ENCODE data around the gene TAS2R42.

TAS2R42 gene

DNA sequence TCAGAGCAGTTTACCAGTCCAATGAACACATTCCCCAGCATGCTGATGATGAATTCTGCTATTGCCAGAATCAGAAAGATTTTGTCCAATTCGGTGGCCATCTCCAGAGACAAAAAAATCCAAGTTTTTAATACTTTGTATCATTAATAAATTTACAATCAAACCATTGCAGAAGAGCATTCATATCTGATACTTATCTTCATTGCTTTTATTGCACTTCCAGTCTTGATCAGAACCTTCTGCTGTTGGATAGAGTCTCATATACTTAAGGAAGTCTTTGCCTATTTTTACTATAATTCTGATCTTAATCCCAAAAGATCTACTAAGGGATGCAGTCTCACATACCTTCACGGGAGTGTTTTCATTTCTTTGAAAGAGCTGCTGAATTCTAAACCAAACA, at the start of gene TAS2R42:
Gene TAS2R42, minus strand, starts transcription at position 101 of the 400 bp plus-strand sequence. Its CDS starts 0 bp downstream, at position 101.
- DNase-seq: no peak

GRCh38 chr12:11233532-11233931, 46.8 kb upstream of the TAS2R42 start:
- no peak for DNase-seq

DNA sequence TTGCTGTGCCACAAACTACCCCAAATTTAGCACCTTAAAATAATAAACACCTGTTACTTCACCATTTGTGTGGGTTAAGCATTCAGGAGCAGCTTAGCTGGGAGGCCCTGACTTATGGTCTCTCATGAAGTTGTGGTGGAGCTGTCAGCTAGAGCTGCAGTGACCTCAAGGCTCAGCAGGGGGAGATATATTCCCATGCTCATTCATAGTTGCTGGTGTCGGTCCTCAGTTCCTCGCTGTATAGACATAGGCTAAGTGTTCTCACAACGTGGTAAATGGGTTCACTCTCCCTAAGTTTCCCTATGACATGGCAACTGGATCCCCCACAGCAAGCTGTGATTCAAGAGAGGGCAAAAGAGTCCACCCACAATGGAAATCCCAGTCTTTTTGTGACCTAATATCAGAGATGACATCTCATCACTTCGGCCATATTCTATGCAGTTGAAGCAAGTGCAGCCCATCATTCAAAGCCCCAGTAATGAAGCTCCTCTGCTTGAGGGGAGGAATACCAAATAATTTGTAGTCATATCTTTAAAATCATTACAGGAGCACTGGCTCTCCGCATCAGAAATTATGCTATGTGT, 41.7 kb upstream of the TAS2R42 start:
- peak; percentile 58 for DNase-seq

GRCh38 chr12:11227373-11227772, 40.6 kb upstream of the TAS2R42 start:
- DNase-seq: no peak

GRCh38 chr12:11209113-11209512, 22.4 kb upstream of the TAS2R42 start:
- DNase-seq: no peak

GRCh38 chr12:11204173-11204572, 17.4 kb upstream of the TAS2R42 start:
- no peak for DNase-seq

- DNase-seq: no peak
Observed at GRCh38 chr12:11202811-11203210, 16.1 kb upstream of the TAS2R42 start.

- no peak for DNase-seq
Observed at GRCh38 chr12:11183011-11183410, 3.7 kb downstream of the TAS2R42 start.

DNA sequence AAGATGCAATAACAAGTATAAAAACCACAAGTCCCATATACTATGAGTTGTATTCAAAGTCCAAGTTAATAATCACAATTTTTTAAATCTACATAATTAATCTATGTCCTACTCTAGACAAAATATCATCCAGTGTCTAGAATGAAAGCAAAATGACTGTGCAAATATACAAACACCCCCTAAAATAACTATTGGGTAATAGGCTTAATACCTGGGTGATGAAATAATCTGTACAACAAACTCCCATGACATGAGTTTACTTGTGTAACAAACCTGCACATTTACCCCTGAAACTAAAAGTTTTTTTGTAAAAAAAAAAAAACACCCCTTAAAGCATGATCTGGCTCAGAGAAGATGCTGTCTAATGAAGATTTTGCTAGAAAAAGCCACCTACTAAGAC, 4.2 kb downstream of the TAS2R42 start:
- DNase-seq: no peak

DNA sequence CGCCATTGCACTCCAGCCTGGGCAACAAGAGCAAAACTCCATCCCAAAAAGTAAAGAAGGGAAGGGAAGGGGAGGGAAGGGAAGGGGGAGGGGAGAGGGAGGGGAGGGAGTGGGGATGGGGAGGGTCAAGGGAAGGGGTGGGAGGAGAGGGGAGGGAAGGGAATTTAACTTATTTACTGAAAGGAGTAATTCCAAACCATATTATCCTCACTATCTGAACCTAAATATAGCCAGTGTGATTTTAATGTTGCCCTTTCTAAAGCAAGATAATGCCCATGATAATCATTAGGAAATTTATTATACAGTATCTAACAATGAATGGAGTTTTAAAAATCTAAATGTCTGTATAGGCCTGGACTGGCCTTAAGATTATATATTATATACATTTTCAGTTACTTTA, 8.5 kb downstream of the TAS2R42 start:
- DNase-seq: no peak

GRCh38 chr12:11174022-11174421, 12.7 kb downstream of the TAS2R42 start:
- DNase-seq: no peak

DNA sequence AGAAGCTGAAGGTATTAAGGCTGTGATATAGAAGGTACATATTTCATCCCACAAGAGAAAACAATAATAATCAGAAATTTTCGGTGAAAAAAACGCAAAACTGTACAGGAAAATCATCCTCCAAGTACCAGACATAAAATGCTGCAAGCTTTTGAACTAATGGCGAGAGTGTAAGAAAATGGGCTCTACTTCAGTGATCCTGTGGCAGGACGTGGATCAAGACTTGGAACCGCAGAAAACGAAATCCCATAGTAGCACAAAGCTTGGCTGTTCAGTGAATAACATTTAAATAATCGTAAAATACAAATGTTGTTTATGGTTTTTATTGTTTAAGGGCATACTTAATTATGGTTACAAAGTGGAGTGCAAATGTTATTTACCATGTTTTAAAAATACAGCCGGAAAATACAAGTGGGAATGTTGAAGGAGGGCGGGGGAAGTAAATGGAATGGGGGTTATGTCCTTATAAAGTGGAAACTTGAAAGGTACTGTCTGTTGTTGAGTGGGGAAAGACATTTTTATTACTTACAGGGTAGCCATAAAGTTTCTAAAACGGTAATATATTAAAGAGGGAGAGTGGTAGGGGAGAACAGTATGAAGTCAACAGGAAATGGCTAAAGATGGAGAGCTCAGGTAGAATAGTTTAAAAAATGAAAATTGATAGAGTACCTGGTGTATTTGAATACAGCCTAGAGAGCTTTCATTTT, 14.6 kb downstream of the TAS2R42 start:
- no peak for DNase-seq

DNA sequence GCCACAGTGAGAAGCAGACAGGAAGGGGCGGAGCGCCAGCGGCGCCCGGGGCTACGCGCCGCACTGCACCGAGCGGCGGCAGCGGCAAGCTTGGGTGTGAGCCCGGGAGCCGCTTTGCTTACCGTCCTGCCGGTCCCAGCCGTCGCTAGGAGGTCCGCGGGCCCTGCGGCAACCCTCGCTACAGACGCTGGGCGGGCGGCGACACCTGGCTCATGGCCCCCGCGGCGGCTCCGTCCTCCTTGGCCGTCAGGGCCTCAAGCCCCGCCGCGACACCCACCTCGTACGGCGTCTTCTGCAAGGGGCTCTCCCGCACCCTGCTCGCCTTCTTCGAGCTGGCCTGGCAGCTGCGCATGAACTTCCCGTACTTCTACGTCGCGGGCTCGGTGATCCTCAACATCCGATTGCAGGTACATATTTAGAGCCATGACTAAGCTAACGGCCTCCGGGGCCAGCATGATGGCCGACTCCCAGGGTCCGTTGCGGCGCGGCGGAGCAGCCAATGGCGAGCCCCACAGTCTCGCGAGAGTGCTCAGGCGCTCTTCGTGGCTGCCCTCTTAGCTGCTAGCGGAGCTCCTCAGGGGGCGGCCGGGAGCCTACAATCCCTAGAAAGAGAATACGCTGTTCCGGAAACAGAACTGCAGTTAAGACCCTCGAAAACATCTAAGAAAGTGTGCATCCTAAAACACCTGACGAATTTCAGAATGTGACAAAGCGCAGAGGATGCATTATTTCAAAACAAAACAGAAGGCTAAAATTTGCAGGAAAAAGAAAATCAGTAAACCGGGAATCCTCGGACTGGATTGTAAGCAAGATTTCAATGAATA, 15.4 kb downstream of the TAS2R42 start, which contains the start of gene SMIM10L1:
Gene SMIM10L1, plus strand, starts transcription at position 50 of the 824 bp plus-strand sequence. Its CDS starts 163 bp downstream, at position 213.
- peak; percentile 92 for DNase-seq

DNA sequence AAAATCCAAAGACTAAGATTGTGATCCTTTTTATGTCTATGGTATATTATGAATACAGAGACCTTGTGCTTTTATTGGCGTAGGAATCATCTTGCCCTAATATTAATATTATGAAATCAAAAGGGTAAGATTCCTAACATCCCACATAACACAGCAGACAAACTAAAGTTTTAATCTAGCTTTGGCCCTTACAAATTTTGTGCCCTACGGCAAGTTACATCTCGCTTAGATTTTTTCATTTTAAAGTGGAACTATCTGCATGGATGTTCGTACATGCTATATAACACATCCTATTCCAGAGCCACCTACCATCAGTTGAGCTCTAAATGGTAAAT, 16.0 kb downstream of the TAS2R42 start:
- DNase-seq: no peak

GRCh38 chr12:11166300-11166699, 20.4 kb downstream of the TAS2R42 start:
- DNase-seq: no peak

- no peak for DNase-seq
Observed at GRCh38 chr12:11164384-11164783, 22.4 kb downstream of the TAS2R42 start.

GRCh38 chr12:11162502-11162901, 24.2 kb downstream of the TAS2R42 start:
- DNase-seq: no peak

DNA sequence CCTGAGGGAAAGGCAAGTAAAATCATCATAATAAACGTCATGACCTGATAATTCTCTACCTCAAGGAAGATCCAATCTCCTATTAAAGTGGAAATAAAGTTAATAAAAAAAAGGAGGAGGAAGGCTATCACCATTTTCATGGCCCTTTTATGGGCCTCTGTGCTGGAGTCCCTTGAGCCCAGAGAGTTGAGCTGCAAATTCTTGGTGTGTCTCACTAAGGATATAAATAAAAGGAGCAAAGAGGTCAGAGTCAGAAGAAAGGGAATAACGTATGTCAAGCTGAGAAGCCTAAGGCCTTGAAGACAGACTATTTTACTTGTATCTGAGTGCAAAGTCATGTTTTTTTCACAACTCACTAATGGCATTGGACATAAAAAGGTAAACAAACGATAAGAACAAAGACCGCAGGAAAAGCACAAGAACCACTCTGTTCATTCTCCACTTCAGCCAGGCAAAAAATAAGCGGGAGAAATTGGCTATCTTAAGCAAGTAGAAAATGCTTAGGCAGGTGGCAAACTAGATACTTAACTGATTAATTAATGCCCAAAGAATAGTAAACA, 27.8 kb downstream of the TAS2R42 start:
- DNase-seq: no peak

GRCh38 chr12:11154400-11154925, 32.3 kb downstream of the TAS2R42 start:
- no peak for DNase-seq

DNA sequence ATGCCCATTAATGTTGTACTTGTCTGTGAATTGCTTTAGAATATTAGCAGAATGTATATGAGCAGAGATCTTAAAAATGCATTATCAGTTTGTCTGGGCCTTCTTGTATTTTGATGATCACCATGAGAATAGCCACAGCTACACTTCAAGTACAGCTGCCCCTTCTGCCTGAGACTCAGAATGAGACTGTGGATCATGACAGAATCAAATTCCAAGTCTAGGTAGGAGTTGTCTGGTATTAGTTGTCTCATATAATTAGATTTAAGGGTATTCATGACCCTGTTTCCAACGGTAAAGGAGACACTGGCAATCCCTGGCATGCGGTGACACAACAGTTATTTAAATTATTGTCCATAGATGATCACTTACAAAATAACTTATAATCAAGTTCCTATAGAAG, 34.0 kb downstream of the TAS2R42 start:
- no peak for DNase-seq

GRCh38 chr12:11150832-11151231, 35.9 kb downstream of the TAS2R42 start:
- DNase-seq: no peak

GRCh38 chr12:11147420-11147819, 39.3 kb downstream of the TAS2R42 start:
- DNase-seq: no peak

DNA sequence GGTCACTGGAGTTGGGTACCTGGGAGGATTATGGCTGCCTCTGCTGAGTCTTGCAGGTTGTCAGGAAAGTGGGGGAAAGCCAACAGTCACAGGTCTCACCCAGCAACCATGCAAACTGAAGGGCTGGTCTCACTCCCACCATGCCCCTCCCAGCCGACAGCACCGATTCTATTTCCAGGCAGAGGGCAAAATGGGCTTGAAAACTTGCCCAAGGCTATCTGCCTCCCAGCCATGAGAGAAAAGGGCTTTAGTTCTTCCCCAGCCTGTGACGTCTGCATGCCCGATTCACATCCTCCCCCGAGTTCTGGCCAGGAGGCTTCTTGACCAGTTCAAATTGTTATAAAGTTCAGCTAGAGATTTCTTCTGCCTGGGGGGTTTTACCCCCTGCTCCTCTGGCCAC, 42.4 kb downstream of the TAS2R42 start:
- DNase-seq: no peak
